Mucosa of rectum (tissue), 2 donors: Measurements from ENCODE around the gene ELOVL5.
"Not testable (repeated sequence)": the region's sequence is repeated elsewhere in the genome, so short reads cannot be mapped to it uniquely, and the experiment has no call there.

Experiments used
- H3K27ac ChIP-seq, 2 donors: one replicate each; pipeline ENCODE4 v1.7.0; 2013; ENCODE audit warnings: inconsistent platforms in 2 of 2, low read depth in 2 of 2, low read length in 2 of 2
- H3K27me3 ChIP-seq, 2 donors: one replicate each; pipeline ENCODE4 v1.7.0; 2013; ENCODE audit warnings: low read length in 2 of 2; ENCODE audit not compliant: control insufficient read depth in 2 of 2, insufficient read depth in 2 of 2
- H3K36me3 ChIP-seq, 2 donors: one replicate each; pipeline ENCODE4 v1.7.0; 2013; ENCODE audit warnings: low read length in 2 of 2; ENCODE audit not compliant: control insufficient read depth in 2 of 2, insufficient read depth in 2 of 2
- H3K4me1 ChIP-seq, 2 donors: one replicate each; pipeline ENCODE4 v1.7.0; 2013; ENCODE audit warnings: low read length in 2 of 2, mild to moderate bottlenecking in 1 of 2; ENCODE audit not compliant: control insufficient read depth in 2 of 2, insufficient read depth in 2 of 2
- H3K4me3 ChIP-seq, 2 donors: one replicate each; pipeline ENCODE4 v1.7.0; 2013; ENCODE audit warnings: low read length in 2 of 2
- H3K9ac ChIP-seq, 2 donors: one replicate each; pipeline ENCODE4 v1.7.0; 2013; ENCODE audit warnings: low read length in 2 of 2, low read depth in 1 of 2, mild to moderate bottlenecking in 1 of 2
- H3K9me3 ChIP-seq, 2 donors: one replicate each; pipeline ENCODE4 v1.7.0; 2013; ENCODE audit warnings: low read length in 2 of 2; ENCODE audit not compliant: control insufficient read depth in 2 of 2
- donor health status: healthy.
- donor health status: Normal muscosa, but diverticular disease.

The ELOVL5 gene, protein sequence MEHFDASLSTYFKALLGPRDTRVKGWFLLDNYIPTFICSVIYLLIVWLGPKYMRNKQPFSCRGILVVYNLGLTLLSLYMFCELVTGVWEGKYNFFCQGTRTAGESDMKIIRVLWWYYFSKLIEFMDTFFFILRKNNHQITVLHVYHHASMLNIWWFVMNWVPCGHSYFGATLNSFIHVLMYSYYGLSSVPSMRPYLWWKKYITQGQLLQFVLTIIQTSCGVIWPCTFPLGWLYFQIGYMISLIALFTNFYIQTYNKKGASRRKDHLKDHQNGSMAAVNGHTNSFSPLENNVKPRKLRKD

GRCh38 chr6:53348371-53349208 is at the start of gene ELOVL5:
Gene ELOVL5, minus strand, starts transcription at chr6:53348950. Its CDS starts 53,251 bp downstream, at chr6:53295699.
- Histone ChIP-seq H3K27me3 (peaks cover 7 to 8% of the 10 kb centered on the region in 2 donors), H3K27ac (peak within 1 kb of the TSS; percentile 83 to 89), H3K36me3 (no peaks in the 10 kb centered on the region), H3K4me3 (peak within 1 kb of the TSS; percentile 73 to 84), H3K9ac (peak within 1 kb of the TSS; percentile 64 to 78), H3K9me3 (no peaks in the 10 kb centered on the region), H3K4me1 (peaks cover 0 to 2% of the 10 kb centered on the region in 2 donors)

DNA sequence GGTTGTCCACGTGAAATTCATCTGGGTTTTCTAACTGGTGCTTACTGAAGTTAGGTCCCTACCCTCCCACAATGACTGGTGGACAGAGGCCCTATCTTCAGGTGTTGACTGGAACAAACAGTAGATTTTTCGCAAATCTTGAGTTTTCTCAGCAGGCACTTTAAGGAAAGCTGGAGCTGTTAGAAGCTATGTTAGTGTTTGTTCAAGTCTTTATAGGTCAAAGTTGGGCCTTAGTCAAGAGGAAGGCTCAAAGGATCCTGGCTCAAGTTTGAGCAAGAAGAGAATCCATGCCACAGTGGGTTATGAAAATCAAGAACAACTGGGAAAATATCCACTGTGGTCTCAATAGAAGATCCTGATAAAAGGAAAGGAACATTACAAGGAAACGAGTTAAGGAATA is 48.5 kb upstream of the ELOVL5 start:
- no peak overlapping the region for H3K4me3 ChIP-seq
- H3K4me1 ChIP-seq = no peaks in the 10 kb centered on the region
- H3K27me3 ChIP-seq = peaks cover 0 to 2% of the 10 kb centered on the region in 2 donors
- H3K27ac ChIP-seq = no peak overlapping the region
- no peak overlapping the region for H3K9ac ChIP-seq
- no peaks in the 10 kb centered on the region for H3K36me3 ChIP-seq
- no peaks in the 10 kb centered on the region for H3K9me3 ChIP-seq

- no peak overlapping the region for H3K4me3 ChIP-seq
- no peak overlapping the region for H3K9ac ChIP-seq
- no peaks in the 10 kb centered on the region for H3K4me1 ChIP-seq
- H3K9me3 ChIP-seq = no peaks in the 10 kb centered on the region
- H3K36me3 ChIP-seq = no peaks in the 10 kb centered on the region
- peaks cover 0 to 3% of the 10 kb centered on the region in 2 donors for H3K27me3 ChIP-seq
- H3K27ac ChIP-seq = no peak overlapping the region
These were observed 47.2 kb upstream of the ELOVL5 start for GRCh38 chr6:53395986-53396385.

DNA sequence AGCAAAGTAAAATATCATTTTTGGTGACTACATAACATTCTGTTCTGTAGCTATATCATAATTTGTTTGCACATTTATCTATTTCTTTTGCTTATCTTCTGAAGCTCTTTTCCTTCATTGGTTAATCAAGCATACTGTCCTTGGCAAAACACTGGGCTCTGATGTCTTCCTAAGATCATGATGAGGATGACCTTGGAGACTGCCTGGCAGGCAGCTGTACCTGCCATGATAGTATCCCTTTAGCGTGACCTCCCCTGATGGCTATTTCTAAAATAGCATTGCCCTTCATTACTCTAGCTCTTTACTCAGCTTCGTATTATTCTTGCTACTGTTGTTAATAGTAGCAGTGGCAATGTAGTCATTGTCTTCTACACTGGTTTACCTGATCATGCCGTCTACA is 46.0 kb upstream of the ELOVL5 start:
- H3K4me3 ChIP-seq = no peak overlapping the region
- no peak overlapping the region for H3K9ac ChIP-seq
- no peaks in the 10 kb centered on the region for H3K36me3 ChIP-seq
- no peaks in the 10 kb centered on the region for H3K9me3 ChIP-seq
- peaks cover 0 to 3% of the 10 kb centered on the region in 2 donors for H3K27me3 ChIP-seq
- H3K27ac ChIP-seq = no peak overlapping the region
- H3K4me1 ChIP-seq = no peaks in the 10 kb centered on the region

- Histone ChIP-seq H3K4me1 (no peaks in the 10 kb centered on the region), H3K27me3 (peaks cover 0 to 3% of the 10 kb centered on the region in 2 donors), H3K4me3 (no peak overlapping the region), H3K9me3 (no peaks in the 10 kb centered on the region), H3K36me3 (no peaks in the 10 kb centered on the region), H3K27ac (no peak overlapping the region), H3K9ac (no peak overlapping the region)
These were observed 42.4 kb upstream of the ELOVL5 start for GRCh38 chr6:53391170-53391569.

DNA sequence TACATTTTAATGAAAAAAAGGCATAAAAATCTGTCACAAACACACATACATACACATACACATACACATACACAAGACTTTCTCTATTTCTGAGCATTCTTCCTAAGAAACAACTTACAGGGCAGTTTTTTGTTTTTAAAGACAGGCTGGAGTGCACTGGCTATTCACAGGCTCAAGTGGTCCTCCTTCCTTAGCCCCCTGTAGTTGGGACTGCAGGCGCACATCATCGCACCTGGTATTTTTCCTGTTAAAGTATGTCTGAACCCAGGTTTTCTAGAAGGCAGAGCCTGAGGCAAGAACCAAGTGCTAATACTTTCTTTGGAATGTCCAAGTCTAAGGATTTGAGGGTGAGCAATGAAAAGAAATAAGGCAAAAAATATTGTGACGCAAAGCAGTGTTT is 41.3 kb upstream of the ELOVL5 start:
- Histone ChIP-seq H3K4me1 (no peaks in the 10 kb centered on the region), H3K9me3 (no peaks in the 10 kb centered on the region), H3K27me3 (peaks cover 0 to 3% of the 10 kb centered on the region in 2 donors), H3K9ac (no peak overlapping the region), H3K4me3 (no peak overlapping the region), H3K27ac (no peak overlapping the region), H3K36me3 (no peaks in the 10 kb centered on the region)

DNA sequence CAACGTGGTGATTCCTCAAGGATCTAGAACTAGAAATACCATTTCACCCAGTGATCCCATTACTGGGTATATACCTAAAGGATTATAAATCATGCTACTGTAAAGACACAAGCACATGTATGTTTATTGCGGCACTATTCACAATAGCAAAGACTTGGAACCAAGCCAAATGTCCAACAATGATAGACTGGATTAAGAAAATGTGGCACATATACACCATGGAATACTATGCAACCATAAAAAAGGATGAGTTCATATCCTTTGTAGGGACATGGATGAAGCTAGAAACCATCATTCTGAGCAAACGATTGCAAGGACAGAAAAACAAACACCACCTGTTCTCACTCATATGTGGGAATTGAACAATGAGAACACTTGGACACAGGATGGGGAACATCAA is 39.9 kb upstream of the ELOVL5 start:
- not testable (repeated sequence) for H3K36me3 ChIP-seq, H3K9me3 ChIP-seq, H3K27me3 ChIP-seq, H3K4me3 ChIP-seq, H3K4me1 ChIP-seq, H3K9ac ChIP-seq, H3K27ac ChIP-seq

GRCh38 chr6:53382421-53382820 is 33.7 kb upstream of the ELOVL5 start:
- H3K4me3 ChIP-seq = no peak overlapping the region
- H3K27ac ChIP-seq = no peak overlapping the region
- no peaks in the 10 kb centered on the region for H3K4me1 ChIP-seq
- H3K9ac ChIP-seq = no peak overlapping the region
- H3K9me3 ChIP-seq = no peaks in the 10 kb centered on the region
- H3K36me3 ChIP-seq = no peaks in the 10 kb centered on the region
- no peaks in the 10 kb centered on the region for H3K27me3 ChIP-seq

GRCh38 chr6:53378208-53378607 is 29.5 kb upstream of the ELOVL5 start:
- H3K27ac ChIP-seq = no peak overlapping the region
- H3K27me3 ChIP-seq = no peaks in the 10 kb centered on the region
- no peak overlapping the region for H3K9ac ChIP-seq
- no peaks in the 10 kb centered on the region for H3K36me3 ChIP-seq
- H3K4me1 ChIP-seq = no peaks in the 10 kb centered on the region
- no peak overlapping the region for H3K4me3 ChIP-seq
- H3K9me3 ChIP-seq = no peaks in the 10 kb centered on the region

DNA sequence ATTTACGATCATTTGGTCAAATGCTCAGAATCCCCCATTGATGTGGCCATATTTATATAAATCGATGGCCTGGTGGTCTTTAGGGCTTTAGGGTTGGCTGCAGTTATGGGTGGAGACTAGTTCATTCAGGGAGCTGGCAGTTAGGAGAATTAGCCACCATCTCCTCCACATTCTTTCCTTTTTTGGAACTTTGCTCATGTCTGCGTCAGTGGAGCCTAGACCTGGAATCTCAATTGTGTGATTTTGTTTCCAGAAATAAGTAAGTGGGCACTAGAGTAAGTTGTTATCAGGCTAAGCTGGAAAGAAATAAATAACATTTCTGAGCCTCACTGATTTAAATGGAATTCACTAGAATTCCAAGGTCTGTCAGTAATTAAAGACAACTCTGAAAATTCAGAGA is 29.0 kb upstream of the ELOVL5 start:
- Histone ChIP-seq H3K9me3 (no peaks in the 10 kb centered on the region), H3K27ac (no peak overlapping the region), H3K9ac (no peak overlapping the region), H3K36me3 (no peaks in the 10 kb centered on the region), H3K4me3 (no peak overlapping the region), H3K27me3 (no peaks in the 10 kb centered on the region), H3K4me1 (no peaks in the 10 kb centered on the region)
